Uterus (tissue), 2 donors: Measurements from ENCODE around the gene SMG7.

Experiments
- POLR2A ChIP-seq, 2 donors: fragments of 450-650 bp; IDR thresholded peaks; one replicate each; pipeline ENCODE4 v1.6.1; 2016; ENCODE audit warnings: antibody characterized with exemption in 2 of 2, mild to moderate bottlenecking in 1 of 2, moderate library complexity in 1 of 2
- TF ChIP-seq, protein P1 (sequence below), 4 experiments: fragments of 200-600 bp in 2 of 4; fragments of 450-650 bp in 2 of 4; sonication (generic) in 2 of 4; IDR thresholded peaks; one replicate each; pipeline ENCODE4 v1.5.1; 2016 to 2019; ENCODE audit warnings: antibody characterized with exemption in 4 of 4, mild to moderate bottlenecking in 2 of 4, moderate library complexity in 1 of 4

DNA sequence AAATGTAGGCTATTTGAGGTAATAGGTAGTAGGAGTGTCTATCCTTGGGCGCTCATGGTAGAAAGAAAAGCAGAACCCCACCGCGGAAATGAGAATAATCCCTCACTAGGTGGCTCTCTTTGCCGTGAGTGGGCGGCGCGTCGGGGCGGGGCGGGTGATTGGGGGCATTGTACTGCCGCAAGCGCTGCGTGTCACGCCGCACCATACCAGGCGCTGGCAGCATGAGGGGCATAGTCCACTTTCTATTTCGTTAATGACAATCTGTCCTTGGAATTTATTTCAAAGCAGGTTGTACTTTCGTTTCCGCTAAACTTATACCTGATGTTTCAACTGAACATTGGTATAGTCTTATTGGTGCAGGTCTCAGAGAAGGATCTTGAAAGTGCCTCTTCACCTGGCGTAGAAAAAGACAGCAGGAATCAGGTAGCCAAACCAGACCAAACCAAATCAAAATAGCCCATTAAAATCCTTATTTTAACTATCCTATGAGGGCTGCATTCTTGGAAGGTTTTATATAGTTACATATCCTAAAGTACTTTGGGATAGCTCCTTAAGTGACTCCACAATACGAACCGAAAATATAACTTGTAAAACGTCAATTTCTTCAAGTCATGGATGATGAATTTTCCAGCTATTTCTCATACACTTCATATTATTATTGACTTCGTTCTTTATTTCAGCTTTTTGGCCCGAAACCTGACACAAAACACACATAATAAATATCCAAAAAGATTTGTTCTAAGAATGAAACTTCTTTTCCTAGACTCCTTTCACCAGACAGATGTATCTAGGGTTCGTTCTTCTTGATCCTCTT, 1.9 kb upstream of the SMG7 start:
- TF ChIP-seq, protein P1, sequence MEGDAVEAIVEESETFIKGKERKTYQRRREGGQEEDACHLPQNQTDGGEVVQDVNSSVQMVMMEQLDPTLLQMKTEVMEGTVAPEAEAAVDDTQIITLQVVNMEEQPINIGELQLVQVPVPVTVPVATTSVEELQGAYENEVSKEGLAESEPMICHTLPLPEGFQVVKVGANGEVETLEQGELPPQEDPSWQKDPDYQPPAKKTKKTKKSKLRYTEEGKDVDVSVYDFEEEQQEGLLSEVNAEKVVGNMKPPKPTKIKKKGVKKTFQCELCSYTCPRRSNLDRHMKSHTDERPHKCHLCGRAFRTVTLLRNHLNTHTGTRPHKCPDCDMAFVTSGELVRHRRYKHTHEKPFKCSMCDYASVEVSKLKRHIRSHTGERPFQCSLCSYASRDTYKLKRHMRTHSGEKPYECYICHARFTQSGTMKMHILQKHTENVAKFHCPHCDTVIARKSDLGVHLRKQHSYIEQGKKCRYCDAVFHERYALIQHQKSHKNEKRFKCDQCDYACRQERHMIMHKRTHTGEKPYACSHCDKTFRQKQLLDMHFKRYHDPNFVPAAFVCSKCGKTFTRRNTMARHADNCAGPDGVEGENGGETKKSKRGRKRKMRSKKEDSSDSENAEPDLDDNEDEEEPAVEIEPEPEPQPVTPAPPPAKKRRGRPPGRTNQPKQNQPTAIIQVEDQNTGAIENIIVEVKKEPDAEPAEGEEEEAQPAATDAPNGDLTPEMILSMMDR (IDR thresholded peaks at IDR 0.05), result peak; percentile 46 to 72 (median 63)
- peak; percentile 27 to 44 for TF ChIP-seq POLR2A (IDR thresholded peaks at IDR 0.05)
